ENCODE measurements around the gene ACSS2.

DNA sequence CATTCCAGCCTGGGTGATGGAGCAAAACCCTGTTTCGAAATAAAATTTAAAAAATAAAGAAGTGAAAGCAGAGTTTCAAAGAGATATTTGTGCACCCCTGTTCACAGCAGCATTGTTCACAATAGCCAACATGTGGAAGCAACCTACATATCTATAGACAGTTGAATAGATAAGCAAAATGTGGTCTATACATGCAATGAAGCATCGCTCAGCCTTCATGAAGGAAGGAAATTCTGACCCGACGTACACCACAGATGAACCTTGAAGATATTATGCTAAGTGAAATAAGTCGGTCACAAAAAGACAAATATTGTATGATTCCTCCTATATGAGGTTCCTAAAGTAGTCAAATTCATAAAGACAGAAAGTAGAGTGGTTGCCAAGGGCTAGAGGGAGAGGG lies 44.5 kb upstream of the ACSS2 start:
- TF ChIP-seq, protein P1, sequence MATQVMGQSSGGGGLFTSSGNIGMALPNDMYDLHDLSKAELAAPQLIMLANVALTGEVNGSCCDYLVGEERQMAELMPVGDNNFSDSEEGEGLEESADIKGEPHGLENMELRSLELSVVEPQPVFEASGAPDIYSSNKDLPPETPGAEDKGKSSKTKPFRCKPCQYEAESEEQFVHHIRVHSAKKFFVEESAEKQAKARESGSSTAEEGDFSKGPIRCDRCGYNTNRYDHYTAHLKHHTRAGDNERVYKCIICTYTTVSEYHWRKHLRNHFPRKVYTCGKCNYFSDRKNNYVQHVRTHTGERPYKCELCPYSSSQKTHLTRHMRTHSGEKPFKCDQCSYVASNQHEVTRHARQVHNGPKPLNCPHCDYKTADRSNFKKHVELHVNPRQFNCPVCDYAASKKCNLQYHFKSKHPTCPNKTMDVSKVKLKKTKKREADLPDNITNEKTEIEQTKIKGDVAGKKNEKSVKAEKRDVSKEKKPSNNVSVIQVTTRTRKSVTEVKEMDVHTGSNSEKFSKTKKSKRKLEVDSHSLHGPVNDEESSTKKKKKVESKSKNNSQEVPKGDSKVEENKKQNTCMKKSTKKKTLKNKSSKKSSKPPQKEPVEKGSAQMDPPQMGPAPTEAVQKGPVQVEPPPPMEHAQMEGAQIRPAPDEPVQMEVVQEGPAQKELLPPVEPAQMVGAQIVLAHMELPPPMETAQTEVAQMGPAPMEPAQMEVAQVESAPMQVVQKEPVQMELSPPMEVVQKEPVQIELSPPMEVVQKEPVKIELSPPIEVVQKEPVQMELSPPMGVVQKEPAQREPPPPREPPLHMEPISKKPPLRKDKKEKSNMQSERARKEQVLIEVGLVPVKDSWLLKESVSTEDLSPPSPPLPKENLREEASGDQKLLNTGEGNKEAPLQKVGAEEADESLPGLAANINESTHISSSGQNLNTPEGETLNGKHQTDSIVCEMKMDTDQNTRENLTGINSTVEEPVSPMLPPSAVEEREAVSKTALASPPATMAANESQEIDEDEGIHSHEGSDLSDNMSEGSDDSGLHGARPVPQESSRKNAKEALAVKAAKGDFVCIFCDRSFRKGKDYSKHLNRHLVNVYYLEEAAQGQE (IDR thresholded peaks at IDR 0.05; ENCODE audit: insufficient replicate concordance, low read depth) = no peak
- TF ChIP-seq, protein P2, sequence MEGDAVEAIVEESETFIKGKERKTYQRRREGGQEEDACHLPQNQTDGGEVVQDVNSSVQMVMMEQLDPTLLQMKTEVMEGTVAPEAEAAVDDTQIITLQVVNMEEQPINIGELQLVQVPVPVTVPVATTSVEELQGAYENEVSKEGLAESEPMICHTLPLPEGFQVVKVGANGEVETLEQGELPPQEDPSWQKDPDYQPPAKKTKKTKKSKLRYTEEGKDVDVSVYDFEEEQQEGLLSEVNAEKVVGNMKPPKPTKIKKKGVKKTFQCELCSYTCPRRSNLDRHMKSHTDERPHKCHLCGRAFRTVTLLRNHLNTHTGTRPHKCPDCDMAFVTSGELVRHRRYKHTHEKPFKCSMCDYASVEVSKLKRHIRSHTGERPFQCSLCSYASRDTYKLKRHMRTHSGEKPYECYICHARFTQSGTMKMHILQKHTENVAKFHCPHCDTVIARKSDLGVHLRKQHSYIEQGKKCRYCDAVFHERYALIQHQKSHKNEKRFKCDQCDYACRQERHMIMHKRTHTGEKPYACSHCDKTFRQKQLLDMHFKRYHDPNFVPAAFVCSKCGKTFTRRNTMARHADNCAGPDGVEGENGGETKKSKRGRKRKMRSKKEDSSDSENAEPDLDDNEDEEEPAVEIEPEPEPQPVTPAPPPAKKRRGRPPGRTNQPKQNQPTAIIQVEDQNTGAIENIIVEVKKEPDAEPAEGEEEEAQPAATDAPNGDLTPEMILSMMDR (IDR thresholded peaks at IDR 0.05; ENCODE audit: insufficient read depth, low read length) = no peak
- TF ChIP-seq POLR2AphosphoS5 (IDR thresholded peaks at IDR 0.05; ENCODE audit: low read depth) = no peak
- no peak for TF ChIP-seq GABPA (IDR thresholded peaks at IDR 0.05; ENCODE audit: low read depth)
- TF ChIP-seq SPI1 (IDR thresholded peaks at IDR 0.05; ENCODE audit: borderline replicate concordance, low read depth) = no peak
